VCaP (cell line): ENCODE results near the gene PACSIN1.
A peak's percentile ranks its signal among the peaks of the same experiment; 100 is the strongest.

Experiments
- H3K27ac ChIP-seq: fragments of 450-650 bp; 2 replicates; pipeline ENCODE4 v1.5.1; 2017
- CTCF ChIP-seq: fragments of 450-650 bp; conservative IDR thresholded peaks from 2 replicates; pipeline ENCODE4 v1.5.1; 2017; ENCODE audit warnings: mild to moderate bottlenecking, moderate library complexity

Gene PACSIN1

GRCh38 chr6:34532230-34532629 lies 66.4 kb downstream of the PACSIN1 start:
- no peak for TF ChIP-seq CTCF
- peak overlapping the region; percentile 100 for H3K27ac ChIP-seq

- peak overlapping the region; percentile 100 for H3K27ac ChIP-seq
- TF ChIP-seq CTCF = no peak
These were observed 68.3 kb downstream of the PACSIN1 start for GRCh38 chr6:34534146-34534545.

- H3K27ac ChIP-seq = peak overlapping the region; percentile 100
- TF ChIP-seq CTCF = no peak
These were observed 68.8 kb downstream of the PACSIN1 start for GRCh38 chr6:34534656-34535055.

- H3K27ac ChIP-seq = peak overlapping the region; percentile 100
- no peak for TF ChIP-seq CTCF
These were observed 69.3 kb downstream of the PACSIN1 start for GRCh38 chr6:34535199-34535598.

GRCh38 chr6:34535646-34536045 lies 69.8 kb downstream of the PACSIN1 start:
- peak overlapping the region; percentile 100 for H3K27ac ChIP-seq

GRCh38 chr6:34536251-34536958 lies 70.5 kb downstream of the PACSIN1 start:
- TF ChIP-seq CTCF = no peak; the same call in 1 of the 2 replicates
- peak overlapping the region; percentile 100 for H3K27ac ChIP-seq

More at GRCh38 chr6:34535646-34536045, 69.8 kb downstream of the PACSIN1 start:
- TF ChIP-seq CTCF = no peak

- TF ChIP-seq CTCF = no peak
- peak overlapping the region; percentile 100 for H3K27ac ChIP-seq
These were observed 71.3 kb downstream of the PACSIN1 start for GRCh38 chr6:34536959-34537848.
